AG04450 (cell line): Measurements from ENCODE around the gene DHX40. TPM values are rescaled to one million over a fixed set of nuclear protein-coding genes. Genes with fewer than 3 reads are reported as not detected.

Experiments
- CTCF ChIA-PET: fragments of 300-600, 350-600 bp; formaldehyde crosslinking; extraction: SDS; loops from one replicate; lab custom pipeline; 2022; ENCODE audit warnings: antibody characterized with exemption, inconsistent platforms; lab: Charles Lee
- POLR2A ChIA-PET: fragments of 350-600 bp; formaldehyde crosslinking; extraction: SDS; loops from one replicate; lab custom pipeline; 2021; ENCODE audit warnings: antibody characterized with exemption, inconsistent platforms; lab: Yijun Ruan, JAX
- DNase-seq: peaks from one replicate; pipeline ENCODE4 v3.0.0-alpha.2; 2011; ENCODE audit warnings: low read depth, low spot score
- H3K27ac ChIP-seq: one replicate; pipeline ENCODE4 v1.5.1; 2012; ENCODE audit warnings: low read depth, low read length, control low read depth
- H3K27me3 ChIP-seq: one replicate; pipeline ENCODE4 v1.6.0; 2012; ENCODE audit warnings: low read length; ENCODE audit not compliant: control insufficient read depth, insufficient read depth
- H3K4me3 ChIP-seq: 2 replicates; pipeline ENCODE4 v1.5.1; 2011; ENCODE audit warnings: mild to moderate bottlenecking, low read depth, low read length, control low read depth
- H3K9me3 ChIP-seq: 2 replicates; pipeline ENCODE4 v1.5.1; 2012; ENCODE audit warnings: low read length; ENCODE audit not compliant: control insufficient read depth, insufficient read depth
- polyA minus RNA-seq: library from RNA; depleted of rRNA, polyadenylated mRNA; stranded (reverse); fragments of >200 nt; gene quantifications from 2 replicates; pipeline ENCODE4 v1.2.3, GENCODE V29; 2011; rRNA and poly(A)+ RNA removed
- polyA plus RNA-seq: library from polyadenylated mRNA; depleted of rRNA; stranded (reverse); fragments of >200 nt; gene quantifications from 2 replicates; pipeline ENCODE4 v1.2.3, GENCODE V29; 2011; rRNA removed
- TF ChIP-seq, protein P1 (sequence below): IDR thresholded peaks from 2 replicates; pipeline ENCODE4 v1.5.1; 2011; ENCODE audit warnings: low read depth, low read length, control low read depth, inconsistent platforms

DHX40 gene, protein sequence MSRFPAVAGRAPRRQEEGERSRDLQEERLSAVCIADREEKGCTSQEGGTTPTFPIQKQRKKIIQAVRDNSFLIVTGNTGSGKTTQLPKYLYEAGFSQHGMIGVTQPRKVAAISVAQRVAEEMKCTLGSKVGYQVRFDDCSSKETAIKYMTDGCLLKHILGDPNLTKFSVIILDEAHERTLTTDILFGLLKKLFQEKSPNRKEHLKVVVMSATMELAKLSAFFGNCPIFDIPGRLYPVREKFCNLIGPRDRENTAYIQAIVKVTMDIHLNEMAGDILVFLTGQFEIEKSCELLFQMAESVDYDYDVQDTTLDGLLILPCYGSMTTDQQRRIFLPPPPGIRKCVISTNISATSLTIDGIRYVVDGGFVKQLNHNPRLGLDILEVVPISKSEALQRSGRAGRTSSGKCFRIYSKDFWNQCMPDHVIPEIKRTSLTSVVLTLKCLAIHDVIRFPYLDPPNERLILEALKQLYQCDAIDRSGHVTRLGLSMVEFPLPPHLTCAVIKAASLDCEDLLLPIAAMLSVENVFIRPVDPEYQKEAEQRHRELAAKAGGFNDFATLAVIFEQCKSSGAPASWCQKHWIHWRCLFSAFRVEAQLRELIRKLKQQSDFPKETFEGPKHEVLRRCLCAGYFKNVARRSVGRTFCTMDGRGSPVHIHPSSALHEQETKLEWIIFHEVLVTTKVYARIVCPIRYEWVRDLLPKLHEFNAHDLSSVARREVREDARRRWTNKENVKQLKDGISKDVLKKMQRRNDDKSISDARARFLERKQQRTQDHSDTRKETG
- polyA plus RNA-seq (37.4 and 49.4 TPM in 2 replicates), polyA minus RNA-seq (14.9 and 30.8 TPM in 2 replicates)

GRCh38 chr17:59565171-59565958, at the start of gene DHX40:
Gene DHX40 (plus strand): TSS chr17:59565610. CDS start chr17:59565672, 62 bp downstream.
- peak within 1 kb of the TSS; percentile 100 for H3K4me3 ChIP-seq
- H3K27ac ChIP-seq = peak within 1 kb of the TSS; percentile 72
- peaks cover 6% of the 10 kb centered on the region; the same call in 1 of the 2 replicates for H3K9me3 ChIP-seq
- DNase-seq = peak; percentile 85
- no peaks in the 10 kb centered on the region for H3K27me3 ChIP-seq
- ChIA-PET POLR2A (interaction anchor here (1.3 kb wide), 1 partner anchor 54 kb away, joined by 9 read pairs; the partner anchor contains the start of gene CLTC), CTCF (interaction anchor here (0.7 to 2.8 kb wide), 3 partner anchors 44 to 255 kb away, joined by 3 to 6 read pairs (median 3); no protein-coding TSS in a partner anchor)
- TF ChIP-seq, protein P1, sequence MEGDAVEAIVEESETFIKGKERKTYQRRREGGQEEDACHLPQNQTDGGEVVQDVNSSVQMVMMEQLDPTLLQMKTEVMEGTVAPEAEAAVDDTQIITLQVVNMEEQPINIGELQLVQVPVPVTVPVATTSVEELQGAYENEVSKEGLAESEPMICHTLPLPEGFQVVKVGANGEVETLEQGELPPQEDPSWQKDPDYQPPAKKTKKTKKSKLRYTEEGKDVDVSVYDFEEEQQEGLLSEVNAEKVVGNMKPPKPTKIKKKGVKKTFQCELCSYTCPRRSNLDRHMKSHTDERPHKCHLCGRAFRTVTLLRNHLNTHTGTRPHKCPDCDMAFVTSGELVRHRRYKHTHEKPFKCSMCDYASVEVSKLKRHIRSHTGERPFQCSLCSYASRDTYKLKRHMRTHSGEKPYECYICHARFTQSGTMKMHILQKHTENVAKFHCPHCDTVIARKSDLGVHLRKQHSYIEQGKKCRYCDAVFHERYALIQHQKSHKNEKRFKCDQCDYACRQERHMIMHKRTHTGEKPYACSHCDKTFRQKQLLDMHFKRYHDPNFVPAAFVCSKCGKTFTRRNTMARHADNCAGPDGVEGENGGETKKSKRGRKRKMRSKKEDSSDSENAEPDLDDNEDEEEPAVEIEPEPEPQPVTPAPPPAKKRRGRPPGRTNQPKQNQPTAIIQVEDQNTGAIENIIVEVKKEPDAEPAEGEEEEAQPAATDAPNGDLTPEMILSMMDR = no peak

DNA sequence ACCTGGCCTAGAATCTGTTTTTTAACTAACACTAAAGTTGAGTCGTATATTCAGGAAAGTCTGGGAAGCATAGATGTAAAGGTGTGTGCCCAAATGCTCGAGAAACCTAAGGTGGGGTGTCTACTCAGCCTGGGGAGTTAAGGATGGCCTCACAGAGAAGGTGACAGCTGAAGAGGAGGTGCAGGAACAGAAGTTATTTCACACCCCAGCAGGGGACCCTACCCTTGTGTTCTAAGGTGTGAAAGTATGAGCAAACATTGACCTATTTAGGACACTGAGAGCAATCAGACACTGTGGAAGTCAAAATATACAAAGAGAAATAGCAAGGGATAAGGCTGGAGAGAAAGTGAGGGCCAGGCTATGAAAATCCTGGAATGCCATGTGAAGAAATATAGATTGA, 49.0 kb upstream of the DHX40 start:
- DNase-seq = no peak
- no peak overlapping the region for H3K4me3 ChIP-seq
- POLR2A ChIA-PET = interaction anchor here (1.1 kb wide), 1 partner anchor 103 kb away, joined by 4 read pairs; the partner anchor contains the start of gene CLTC
- CTCF ChIA-PET = no interaction called here
- peaks cover 3% of the 10 kb centered on the region for H3K27me3 ChIP-seq
- TF ChIP-seq, protein P1 = no peak
- H3K9me3 ChIP-seq = no peaks in the 10 kb centered on the region
- H3K27ac ChIP-seq = no peak overlapping the region

- no peak for DNase-seq
- POLR2A ChIA-PET = no interaction called here
- CTCF ChIA-PET = interaction anchor here (0.6 to 1.7 kb wide), 5 partner anchors 77 to 299 kb away, joined by 3 to 15 read pairs (median 3); no protein-coding TSS in a partner anchor
- no peak overlapping the region for H3K4me3 ChIP-seq
- no peak overlapping the region for H3K27ac ChIP-seq
- H3K27me3 ChIP-seq = peaks cover 3% of the 10 kb centered on the region
- H3K9me3 ChIP-seq = no peaks in the 10 kb centered on the region
- TF ChIP-seq, protein P1 = no peak
These were observed 46.3 kb upstream of the DHX40 start for GRCh38 chr17:59519132-59519531.

DNA sequence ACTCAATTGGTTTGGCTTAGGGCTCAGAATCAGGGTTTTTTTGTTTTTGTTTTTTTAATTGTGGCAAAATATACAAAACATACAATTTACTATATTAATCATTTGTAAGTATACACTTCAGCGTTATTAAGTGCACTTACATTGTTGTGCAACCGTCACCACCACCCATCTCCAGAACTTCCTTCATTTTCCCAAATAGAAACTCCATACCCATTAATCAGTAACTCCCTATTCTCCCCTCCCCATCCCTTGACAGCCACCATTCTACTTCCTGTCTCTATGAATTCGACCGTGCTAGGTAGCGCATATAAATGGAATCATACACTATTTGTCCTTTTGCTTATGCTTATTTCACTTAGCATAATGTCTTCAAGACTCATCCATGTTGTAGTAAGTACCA, 45.2 kb upstream of the DHX40 start:
- no peaks in the 10 kb centered on the region for H3K9me3 ChIP-seq
- DNase-seq = no peak
- POLR2A ChIA-PET = no interaction called here
- CTCF ChIA-PET = interaction anchor here (0.6 to 3.1 kb wide), 5 partner anchors 10 to 398 kb away, joined by 4 to 25 read pairs (median 9); partner anchors contain the start of gene DHX40
- H3K4me3 ChIP-seq = no peak overlapping the region
- H3K27ac ChIP-seq = no peak overlapping the region
- TF ChIP-seq, protein P1 = no peak
- H3K27me3 ChIP-seq = peaks cover 3% of the 10 kb centered on the region
